Islet of Langerhans (tissue), 1 donor: ENCODE results near the gene WDR26.
"Not testable (repeated sequence)": the region's sequence is repeated elsewhere in the genome, so short reads cannot be mapped to it uniquely, and the experiment has no call there.

Source experiments
- FAIRE-seq: peaks from one replicate; lab custom pipeline; 2011; peaks lifted over from hg19 to GRCh38; lab: Jason Lieb, UNC

WDR26 gene

GRCh38 chr1:224348137-224348536 is 86.5 kb downstream of the WDR26 start:
- FAIRE-seq, result no peak

- no peak for FAIRE-seq
Measured at GRCh38 chr1:224343679-224344078, 90.9 kb downstream of the WDR26 start.

- FAIRE-seq, result not testable (repeated sequence)
Measured at GRCh38 chr1:224340453-224341384, 93.9 kb downstream of the WDR26 start.

GRCh38 chr1:224339442-224340033 is 95.1 kb downstream of the WDR26 start:
- no peak for FAIRE-seq

- no peak for FAIRE-seq
Measured at GRCh38 chr1:224338150-224338838, 96.3 kb downstream of the WDR26 start.
